ENCODE measurements around the gene KIR3DL3.
"Not testable (repeated sequence)": the region's sequence is repeated elsewhere in the genome, so short reads cannot be mapped to it uniquely, and the experiment has no call there.

Gene KIR3DL3

GRCh38 chr19:54729416-54730188, 5.4 kb downstream of the KIR3DL3 start:
- no peak for DNase-seq (ENCODE audit: low read depth)
- no peak overlapping the region for H3K4me3 ChIP-seq (ENCODE audit: low read depth, low read length)
- no peak for TF ChIP-seq CTCF (IDR thresholded peaks at IDR 0.05; ENCODE audit: insufficient read depth, low read depth, low read length, missing control alignments)

GRCh38 chr19:54731191-54731590, 6.9 kb downstream of the KIR3DL3 start:
- no peak for DNase-seq (ENCODE audit: low read depth)
- H3K4me3 ChIP-seq (ENCODE audit: low read depth, low read length) = no peak overlapping the region
- TF ChIP-seq CTCF (IDR thresholded peaks at IDR 0.05; ENCODE audit: insufficient read depth, low read depth, low read length, missing control alignments) = no peak

DNA sequence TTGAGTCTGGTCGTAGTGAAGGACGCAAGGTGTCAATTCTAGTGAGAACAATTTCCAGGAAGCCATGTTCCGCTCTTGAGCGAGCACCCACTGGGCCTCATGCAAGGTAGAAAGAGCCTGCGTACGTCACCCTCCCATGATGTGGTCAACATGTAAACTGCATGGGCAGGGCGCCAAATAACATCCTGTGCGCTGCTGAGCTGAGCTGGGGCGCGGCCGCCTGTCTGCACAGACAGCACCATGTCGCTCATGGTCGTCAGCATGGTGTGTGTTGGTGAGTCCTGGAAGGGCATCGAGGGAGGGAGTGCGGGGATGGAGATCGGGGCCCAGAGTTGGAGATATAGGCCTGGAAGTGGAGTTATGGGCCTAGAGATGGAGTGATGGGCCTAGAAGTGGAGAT, 14.1 kb downstream of the KIR3DL3 start, which contains the start of gene KIR2DL3:
Gene KIR2DL3, plus strand, starts transcription at position 208 of the 400 bp plus-strand sequence. Its CDS starts 33 bp downstream, at position 241.
- not testable (repeated sequence) for DNase-seq (ENCODE audit: low read depth); H3K4me3 ChIP-seq (ENCODE audit: low read depth, low read length)

DNA sequence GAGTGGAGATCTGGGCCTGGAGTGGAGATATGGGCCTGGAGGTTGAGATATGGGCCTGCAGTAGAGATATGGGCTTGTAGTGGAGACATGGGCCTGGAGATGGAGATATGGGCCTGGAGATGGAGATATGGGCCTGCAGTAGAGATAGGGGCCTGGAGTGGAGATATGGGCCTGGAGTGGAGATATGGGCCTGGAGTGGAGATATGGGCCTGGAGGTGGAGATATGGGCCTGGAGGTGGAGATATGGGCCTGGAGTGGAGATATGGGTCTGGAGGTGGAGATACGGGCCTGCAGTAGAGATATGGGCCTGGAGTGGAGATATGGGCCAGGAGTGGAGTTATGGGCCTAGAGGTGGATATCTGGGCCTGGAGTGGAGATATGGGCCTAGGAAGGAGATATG, 14.5 kb downstream of the KIR3DL3 start:
- H3K4me3 ChIP-seq (ENCODE audit: low read depth, low read length) = no peak overlapping the region
- TF ChIP-seq CTCF (IDR thresholded peaks at IDR 0.05; ENCODE audit: insufficient read depth, low read depth, low read length, missing control alignments) = no peak
- DNase-seq (ENCODE audit: low read depth) = no peak

DNA sequence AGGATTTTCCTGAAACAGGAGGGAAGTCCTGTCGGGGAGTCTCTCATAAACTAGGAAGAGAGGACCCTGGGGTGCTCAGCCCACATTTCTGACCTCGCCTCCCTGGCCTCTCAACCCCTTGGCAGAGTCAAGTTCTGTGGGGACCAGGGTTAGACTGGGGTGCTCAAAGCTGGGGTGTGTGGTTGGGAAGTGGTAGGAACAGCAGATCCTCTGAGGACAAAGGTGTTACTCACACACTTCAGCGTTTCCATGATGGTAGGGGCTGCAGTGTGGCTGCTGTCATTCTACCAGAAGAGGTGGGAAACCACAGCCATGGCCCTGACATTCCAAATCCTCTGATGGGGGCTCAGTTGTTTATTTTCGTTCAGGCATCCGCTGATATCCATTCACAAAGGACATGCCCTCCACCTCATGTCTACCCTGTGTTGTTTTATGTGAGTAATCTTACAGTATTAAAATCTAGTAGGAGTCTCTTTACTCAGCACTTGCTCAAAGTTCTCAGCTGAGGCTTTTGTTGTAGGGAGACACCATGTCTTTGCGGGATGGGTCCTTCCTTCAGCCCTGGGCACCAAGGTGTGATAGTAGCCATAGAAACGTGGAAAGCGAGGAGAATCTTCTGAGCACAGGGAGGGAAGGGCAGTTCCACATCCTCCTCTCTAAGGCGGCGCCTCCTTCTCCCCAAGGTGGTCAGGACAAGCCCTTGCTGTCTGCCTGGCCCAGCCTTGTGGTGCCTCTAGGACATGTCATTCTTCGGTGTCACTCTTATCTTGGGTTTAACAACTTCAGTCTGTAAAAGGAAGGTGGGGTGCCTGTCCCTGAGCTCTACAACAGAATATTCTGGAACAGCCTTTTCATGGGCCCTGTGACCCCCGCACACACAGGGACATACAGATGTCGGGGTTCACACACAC, 15.6 kb downstream of the KIR3DL3 start:
- no peak for TF ChIP-seq CTCF (IDR thresholded peaks at IDR 0.05; ENCODE audit: insufficient read depth, low read depth, low read length, missing control alignments)

DNA sequence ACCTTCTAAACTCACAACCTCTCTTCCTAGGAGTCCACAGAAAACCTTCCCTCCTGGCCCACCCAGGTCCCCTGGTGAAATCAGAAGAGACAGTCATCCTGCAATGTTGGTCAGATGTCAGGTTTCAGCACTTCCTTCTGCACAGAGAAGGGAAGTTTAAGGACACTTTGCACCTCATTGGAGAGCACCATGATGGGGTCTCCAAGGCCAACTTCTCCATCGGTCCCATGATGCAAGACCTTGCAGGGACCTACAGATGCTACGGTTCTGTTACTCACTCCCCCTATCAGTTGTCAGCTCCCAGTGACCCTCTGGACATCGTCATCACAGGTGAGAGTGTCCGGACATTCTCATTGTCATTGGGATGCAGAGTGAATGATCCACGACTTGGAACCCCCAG, 17.7 kb downstream of the KIR3DL3 start:
- H3K4me3 ChIP-seq (ENCODE audit: low read depth, low read length); DNase-seq (ENCODE audit: low read depth): not testable (repeated sequence)

More for the DNA sequence above, 15.6 kb downstream of the KIR3DL3 start:
- H3K4me3 ChIP-seq (ENCODE audit: low read depth, low read length) = no peak overlapping the region
- DNase-seq (ENCODE audit: low read depth) = no peak

GRCh38 chr19:54744080-54744479, 19.8 kb downstream of the KIR3DL3 start:
- not testable (repeated sequence) for H3K4me3 ChIP-seq (ENCODE audit: low read depth, low read length); DNase-seq (ENCODE audit: low read depth)

GRCh38 chr19:54747614-54748322, 23.5 kb downstream of the KIR3DL3 start:
- not testable (repeated sequence) for H3K4me3 ChIP-seq (ENCODE audit: low read depth, low read length); DNase-seq (ENCODE audit: low read depth)

- not testable (repeated sequence) for DNase-seq (ENCODE audit: low read depth); H3K4me3 ChIP-seq (ENCODE audit: low read depth, low read length)
These were observed 26.0 kb downstream of the KIR3DL3 start for GRCh38 chr19:54750276-54750675.

GRCh38 chr19:54756204-54757110, 32.2 kb downstream of the KIR3DL3 start:
- not testable (repeated sequence) for DNase-seq (ENCODE audit: low read depth); H3K4me3 ChIP-seq (ENCODE audit: low read depth, low read length)

DNA sequence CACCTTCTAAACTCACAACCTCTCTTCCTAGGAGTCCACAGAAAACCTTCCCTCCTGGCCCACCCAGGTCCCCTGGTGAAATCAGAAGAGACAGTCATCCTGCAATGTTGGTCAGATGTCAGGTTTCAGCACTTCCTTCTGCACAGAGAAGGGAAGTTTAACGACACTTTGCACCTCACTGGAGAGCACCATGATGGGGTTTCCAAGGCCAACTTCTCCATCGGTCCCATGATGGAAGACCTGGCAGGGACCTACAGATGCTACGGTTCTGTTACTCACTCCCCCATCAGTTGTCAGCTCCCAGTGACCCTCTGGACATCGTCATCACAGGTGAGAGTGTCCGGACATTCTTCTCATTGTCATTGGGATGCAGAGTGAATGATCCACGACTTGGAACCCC, 34.3 kb downstream of the KIR3DL3 start:
- H3K4me3 ChIP-seq (ENCODE audit: low read depth, low read length); DNase-seq (ENCODE audit: low read depth): not testable (repeated sequence)

GRCh38 chr19:54764219-54764618, 40.0 kb downstream of the KIR3DL3 start:
- H3K4me3 ChIP-seq (ENCODE audit: low read depth, low read length); DNase-seq (ENCODE audit: low read depth): not testable (repeated sequence)
